CD14-positive monocyte (primary cell): ENCODE measurements around the gene ATP2A1. TPM values are rescaled to one million over a fixed set of nuclear protein-coding genes. Genes with fewer than 3 reads are reported as not detected.

Experiments used
- DNase-seq, 3 donors: peaks; one replicate each; pipeline ENCODE4 v3.0.0-alpha.2; 2011 to 2022
- H2AFZ ChIP-seq: 2 replicates; pipeline ENCODE4 v1.6.0; 2012; ENCODE audit warnings: mild to moderate bottlenecking, low read depth, low read length, inconsistent platforms; ENCODE audit not compliant: insufficient read depth, poor library complexity, severe bottlenecking
- H3K27ac ChIP-seq, 2 donors: 1 replicate in 1 of 2; 2 replicates in 1 of 2; pipeline ENCODE4 v1.5.1; 2012 to 2013; ENCODE audit warnings: low read length in 2 of 2, control low read depth in 1 of 2, inconsistent platforms in 1 of 2, low read depth in 1 of 2, mild to moderate bottlenecking in 1 of 2
- H3K27me3 ChIP-seq, 2 donors: one replicate each; pipeline versions ENCODE4 v1.6.0 to v1.6.1; 2011 to 2013; ENCODE audit warnings: low read length in 2 of 2; ENCODE audit not compliant: control insufficient read depth in 2 of 2, insufficient read depth in 2 of 2
- H3K36me3 ChIP-seq, 2 donors: replicated peaks in 1 of 2; 1 replicate in 1 of 2; 2 replicates in 1 of 2; pipeline versions ENCODE4 v1.5.1 to v1.6.1; 2012 to 2013; ENCODE audit warnings: low read length in 2 of 2, control low read depth in 1 of 2, inconsistent platforms in 1 of 2, mild to moderate bottlenecking in 1 of 2; ENCODE audit not compliant: insufficient read depth in 2 of 2, control insufficient read depth in 1 of 2
- H3K4me1 ChIP-seq, 2 donors: 1 replicate in 1 of 2; 2 replicates in 1 of 2; pipeline versions ENCODE4 v1.5.1 to v1.6.1; 2012 to 2013; ENCODE audit warnings: low read length in 2 of 2, control low read depth in 1 of 2, inconsistent platforms in 1 of 2, mild to moderate bottlenecking in 1 of 2, moderate library complexity in 1 of 2; ENCODE audit not compliant: insufficient read depth in 2 of 2, control insufficient read depth in 1 of 2
- H3K4me2 ChIP-seq: replicated peaks from 2 replicates; pipeline ENCODE3; 2012; ENCODE audit warnings: low read length, moderate library complexity, mild to moderate bottlenecking; ENCODE audit not compliant: poor library complexity, severe bottlenecking; ENCODE audit errors: extremely low read depth
- H3K4me3 ChIP-seq, 3 experiments: fragments of 200-600 bp in 1 of 3; sonication (generic) in 1 of 3; replicated peaks in 1 of 3; 1 replicate in 2 of 3; 2 replicates in 1 of 3; pipeline ENCODE4 v1.5.1; 2011 to 2013; ENCODE audit warnings: low read length in 3 of 3, mild to moderate bottlenecking in 3 of 3, control low read depth in 2 of 3, low read depth in 2 of 3, inconsistent platforms in 1 of 3, moderate library complexity in 1 of 3
- H3K79me2 ChIP-seq: 2 replicates; pipeline ENCODE4 v1.6.0; 2012; ENCODE audit warnings: mild to moderate bottlenecking, control low read depth, inconsistent platforms, low read length, moderate library complexity; ENCODE audit not compliant: insufficient read depth
- H3K9ac ChIP-seq: 2 replicates; pipeline ENCODE4 v1.6.0; 2017; ENCODE audit warnings: low read length, mild to moderate bottlenecking; ENCODE audit not compliant: insufficient read depth, poor library complexity, severe bottlenecking
- H3K9me3 ChIP-seq, 2 donors: replicated peaks in 1 of 2; 1 replicate in 1 of 2; 2 replicates in 1 of 2; pipeline versions ENCODE4 v1.5.1 to v1.6.1; 2012 to 2013; ENCODE audit warnings: low read length in 2 of 2, control low read depth in 1 of 2; ENCODE audit not compliant: control insufficient read depth in 1 of 2, insufficient read depth in 1 of 2
- H4K20me1 ChIP-seq: 2 replicates; pipeline ENCODE4 v1.6.0; 2012; ENCODE audit warnings: mild to moderate bottlenecking, low read length, control low read depth, moderate library complexity; ENCODE audit not compliant: insufficient read depth
- H3K27ac Mint-ChIP-seq, 7 donors: one replicate each; pipeline ENCODE4 v1.8.0; 2020; ENCODE audit warnings: mild to moderate bottlenecking in 7 of 7, mixed read lengths in 7 of 7, moderate library complexity in 6 of 7, inconsistent platforms in 2 of 7
- H3K27me3 Mint-ChIP-seq, 3 donors: one replicate each; pipeline ENCODE4 v1.8.0; 2021 to 2022; ENCODE audit warnings: low read depth in 3 of 3, mild to moderate bottlenecking in 3 of 3, mixed read lengths in 3 of 3, moderate library complexity in 3 of 3, inconsistent platforms in 1 of 3
- H3K36me3 Mint-ChIP-seq, 2 donors: one replicate each; pipeline ENCODE4 v1.8.0; 2020; ENCODE audit warnings: mixed read lengths in 2 of 2, inconsistent platforms in 1 of 2, mild to moderate bottlenecking in 1 of 2
- H3K4me1 Mint-ChIP-seq: one replicate; pipeline ENCODE4 v1.8.0; 2020; ENCODE audit warnings: mild to moderate bottlenecking, mixed read lengths
- H3K4me3 Mint-ChIP-seq, 2 donors: one replicate each; pipeline ENCODE4 v1.8.0; 2020; ENCODE audit warnings: mild to moderate bottlenecking in 2 of 2, mixed read lengths in 2 of 2, moderate library complexity in 1 of 2
- H3K9me3 Mint-ChIP-seq, 7 donors: one replicate each; pipeline ENCODE4 v1.8.0; 2020 to 2022; ENCODE audit warnings: mixed read lengths in 7 of 7, mild to moderate bottlenecking in 6 of 7, moderate library complexity in 6 of 7, inconsistent platforms in 2 of 7
- CTCF ChIP-seq: fragments of 200-600 bp; IDR thresholded peaks from one replicate; pipeline ENCODE4 v1.8.0; 2022; ENCODE audit warnings: antibody characterized with exemption, mild to moderate bottlenecking
- WGBS: methylation state at CpG from one replicate; pipeline ENCODE4 v1.1.5; 2013; ENCODE audit warnings: missing lambda C conversion rate; ENCODE audit not compliant: insufficient coverage; 5-methylcytosine and 5-hydroxymethylcytosine counted together
- intact Hi-C, 2 donors: fragments of 100-400 bp; cut with micrococcal nuclease; formaldehyde crosslinking; loops; one replicate each; pipeline versions ENCODE4 v1.15.0 to v1.15.1; 2023
- polyA plus RNA-seq, 3 donors: library from polyadenylated mRNA; depleted of rRNA in 1 of 3; unstranded in 2 of 3; stranded (reverse) in 1 of 3; fragments of 300-500 nt in 2 of 3; fragments of >200 nt in 1 of 3; fragmentation: Illumina TruSeq in 2 of 3; gene quantifications; 1 replicate in 2 of 3; 2 replicates in 1 of 3; pipeline ENCODE4 v1.2.3, GENCODE V29; 2012 to 2021

Gene ATP2A1
- polyA plus RNA-seq, 3 donors = 0.57 TPM; not detected in 2

- Histone ChIP-seq H3K9me3 (no peaks in the 10 kb centered on the region), H3K4me3 (no peak overlapping the region), H3K27me3 (no peaks in the 10 kb centered on the region), H4K20me1 (peaks cover 79% of the 10 kb centered on the region), H3K4me2 (no peak overlapping the region), H3K36me3 (peaks cover 75 to 88% of the 10 kb centered on the region in 2 donors), H3K9ac (no peak overlapping the region), H3K27ac (no peak overlapping the region), H2AFZ (no peak overlapping the region), H3K79me2 (peaks cover 7% of the 10 kb centered on the region), H3K4me1 (peaks cover 12 to 20% of the 10 kb centered on the region in 2 donors)
- Mint-ChIP-seq H3K4me3 (no peak overlapping the region), H3K36me3 (peaks cover 77 to 90% of the 10 kb centered on the region in 2 donors), H3K9me3 (no peaks in the 10 kb centered on the region), H3K4me1 (peaks cover 19% of the 10 kb centered on the region), H3K27ac (peak overlapping the region in 1 of 7 donors; percentile 55), H3K27me3 (no peaks in the 10 kb centered on the region)
- intact Hi-C loops = no loop called here
- TF ChIP-seq CTCF = no peak
- no peak for DNase-seq
- 97% methylated on average over 20 of the region's 25 CpGs for WGBS
Measured at GRCh38 chr16:28834873-28835863, 43.1 kb upstream of the ATP2A1 start.

- Histone ChIP-seq H3K9ac (no peak overlapping the region), H3K4me3 (no peak overlapping the region), H4K20me1 (peaks cover 70% of the 10 kb centered on the region), H3K36me3 (peaks cover 65 to 80% of the 10 kb centered on the region in 2 donors), H3K27ac (no peak overlapping the region), H3K27me3 (no peaks in the 10 kb centered on the region), H3K79me2 (peaks cover 3% of the 10 kb centered on the region), H3K4me1 (peaks cover 13 to 20% of the 10 kb centered on the region in 2 donors), H3K9me3 (no peaks in the 10 kb centered on the region), H2AFZ (no peak overlapping the region), H3K4me2 (no peak overlapping the region)
- Mint-ChIP-seq H3K36me3 (peaks cover 68 to 80% of the 10 kb centered on the region in 2 donors), H3K27ac (peak overlapping the region in 2 of 7 donors; percentile 7 to 40), H3K4me1 (peaks cover 20% of the 10 kb centered on the region), H3K4me3 (no peak overlapping the region), H3K9me3 (no peaks in the 10 kb centered on the region), H3K27me3 (no peaks in the 10 kb centered on the region)
- WGBS = 95% methylated on average over 6 of the region's 25 CpGs
- TF ChIP-seq CTCF = no peak
- DNase-seq = no peak
- intact Hi-C loops = no loop called here
Measured at GRCh38 chr16:28835864-28836760, 42.2 kb upstream of the ATP2A1 start.
